H1 (cell line): ENCODE data around the gene TGM1. TPM values are rescaled to one million over a fixed set of nuclear protein-coding genes. Genes with fewer than 3 reads are reported as not detected.

Experiments used
- CBX8 ChIP-seq: fragments of 300-800, 300-1000 bp; sonication (generic); IDR thresholded peaks from 2 replicates; pipeline ENCODE4 v1.7.1; 2016; ENCODE audit warnings: low read depth, low read length, borderline replicate concordance
- PHF8 ChIP-seq: fragments of 200-600 bp; sonication (generic); conservative IDR thresholded peaks from 2 replicates; pipeline ENCODE4 v1.7.1; 2012; ENCODE audit warnings: low read depth, mild to moderate bottlenecking, inconsistent platforms, low read length, moderate library complexity
- RBBP5 ChIP-seq: IDR thresholded peaks from 2 replicates; pipeline ENCODE4 v1.7.1; 2012; ENCODE audit warnings: low read depth, mild to moderate bottlenecking, inconsistent platforms, low read length, moderate library complexity, borderline replicate concordance
- SP1 ChIP-seq: IDR thresholded peaks from 2 replicates; pipeline ENCODE4 v1.6.1; 2011; ENCODE audit warnings: low read depth, low read length
- polyA plus RNA-seq, 7 experiments: library from polyadenylated mRNA; depleted of rRNA in 3 of 7; stranded (reverse) in 5 of 7; unstranded in 2 of 7; fragments of >200 nt in 5 of 7; fragments of 200-250 nt in 2 of 7; gene quantifications; 1 replicate in 5 of 7; 2 replicates in 1 of 7; 4 replicates in 1 of 7; pipeline versions ENCODE4 v1.2.1 to v1.2.3, GENCODE V29; 2011 to 2013; ENCODE audit warnings: missing spikeins in 2 of 7, mixed read lengths in 2 of 7
- total RNA-seq: library from RNA; stranded (reverse); fragmentation: NEBNext Ultra II Directional; extraction: Animal tissue kit (Norgen Biotek cat#: 25700); gene quantifications from 2 replicates; pipeline ENCODE4 v1.2.1, GENCODE V29; 2021

TGM1 gene
- total and polyA plus RNA-seq, 2 of the 8 experiments (the other 6 are each of a cell fraction or from before 2014, with no cell fraction given) = 1.8 to 2.2 TPM

DNA sequence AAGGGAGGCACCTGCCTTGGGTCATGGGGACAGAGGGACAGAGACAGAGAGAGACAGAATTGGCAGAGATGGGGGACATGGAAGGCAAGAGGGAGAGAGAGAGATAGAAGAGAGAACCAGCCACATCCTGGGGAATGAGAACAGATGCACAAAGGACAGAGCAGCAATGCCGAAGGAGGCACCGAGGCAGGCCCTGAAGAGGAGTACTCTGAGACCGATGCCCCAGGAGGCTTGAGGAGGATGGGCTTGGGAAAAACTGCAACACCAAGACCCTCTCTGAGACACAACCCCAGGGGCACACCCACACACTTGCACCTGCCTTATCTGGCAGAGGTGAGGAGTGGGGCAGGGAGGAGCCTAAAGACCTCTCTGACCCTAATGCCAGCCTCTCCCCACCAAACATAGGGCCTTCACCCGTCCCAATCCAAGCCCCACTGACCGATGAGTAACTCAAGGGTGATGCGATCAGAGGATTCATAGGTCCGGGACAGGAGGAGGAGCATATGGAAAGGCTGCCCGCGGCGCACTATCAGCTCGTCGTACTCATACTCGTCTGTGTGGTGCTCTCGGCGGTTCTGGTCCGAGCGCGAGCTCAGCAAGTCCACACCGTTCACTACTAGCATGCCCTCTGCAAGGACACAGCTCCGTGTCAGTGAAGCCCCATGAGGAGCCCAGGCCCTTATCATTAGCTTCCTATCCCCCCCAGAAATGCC lies 1.6 kb downstream of the TGM1 start (continued):
- no peak for TF ChIP-seq PHF8
- no peak for TF ChIP-seq RBBP5
- no peak for TF ChIP-seq CBX8
- no peak for TF ChIP-seq SP1
- TF ChIP-seq, all 59 proteins: peak for 0
